Activated CD4-positive, CD25-positive, alpha-beta regulatory T cell treated with anti-CD3 and anti-CD28 coated beads, Interleukin-2, amount 50 U/mL, for 16 hours (primary cell): ENCODE measurements around the gene TTC33.
"Not testable (repeated sequence)": the region's sequence is repeated elsewhere in the genome, so short reads cannot be mapped to it uniquely, and the experiment has no call there.

Experiments used
- DNase-seq: peaks from one replicate; pipeline ENCODE4 v3.0.0-alpha.2; 2020; ENCODE audit warnings: low read depth, low spot score

TTC33 gene

GRCh38 chr5:40780199-40780598, 24.4 kb upstream of the TTC33 start:
- DNase-seq = no peak

GRCh38 chr5:40779561-40779960, 23.8 kb upstream of the TTC33 start:
- no peak for DNase-seq

GRCh38 chr5:40778133-40778532, 22.4 kb upstream of the TTC33 start:
- DNase-seq = no peak

GRCh38 chr5:40776658-40776977, 20.9 kb upstream of the TTC33 start:
- no peak for DNase-seq

GRCh38 chr5:40775846-40776657, 20.3 kb upstream of the TTC33 start:
- no peak for DNase-seq

GRCh38 chr5:40775085-40775845, 19.5 kb upstream of the TTC33 start:
- no peak for DNase-seq

GRCh38 chr5:40774623-40775022, 18.9 kb upstream of the TTC33 start:
- no peak for DNase-seq

GRCh38 chr5:40770764-40771163, 15.0 kb upstream of the TTC33 start:
- no peak for DNase-seq

GRCh38 chr5:40762705-40763104, 6.9 kb upstream of the TTC33 start:
- no peak for DNase-seq

- DNase-seq = no peak
Measured at GRCh38 chr5:40757400-40757799, 1.6 kb upstream of the TTC33 start.

- peak; percentile 48 for DNase-seq
Measured at GRCh38 chr5:40755093-40755406, 711 bp downstream of the TTC33 start.

GRCh38 chr5:40754381-40755092, 1.2 kb downstream of the TTC33 start:
- no peak for DNase-seq

GRCh38 chr5:40746703-40747102, 9.1 kb downstream of the TTC33 start:
- DNase-seq = no peak

- DNase-seq = no peak
Measured at GRCh38 chr5:40743771-40744170, 12.0 kb downstream of the TTC33 start.

- no peak for DNase-seq
Measured at GRCh38 chr5:40738502-40738901, 17.3 kb downstream of the TTC33 start.

GRCh38 chr5:40736103-40736875, 19.5 kb downstream of the TTC33 start:
- no peak for DNase-seq

- no peak for DNase-seq
Measured at GRCh38 chr5:40735609-40736008, 20.2 kb downstream of the TTC33 start.

- DNase-seq = no peak
Measured at GRCh38 chr5:40734986-40735385, 20.8 kb downstream of the TTC33 start.

GRCh38 chr5:40733879-40734563, 21.7 kb downstream of the TTC33 start:
- DNase-seq = no peak

- no peak for DNase-seq
Measured at GRCh38 chr5:40733434-40733833, 22.3 kb downstream of the TTC33 start.

GRCh38 chr5:40722497-40722911, 33.3 kb downstream of the TTC33 start:
- DNase-seq = not testable (repeated sequence)
